GM23248 (cell line): ENCODE measurements around the gene ITGA8. TPM values are rescaled to one million over a fixed set of nuclear protein-coding genes. Genes with fewer than 3 reads are reported as not detected.

ENCODE experiments used
- DNase-seq: peaks from one replicate; pipeline ENCODE4 v3.0.0-alpha.2; 2015
- H2AFZ ChIP-seq: fragments of 200-600 bp; sonication (generic); 2 replicates; pipeline ENCODE4 v1.6.1; 2016; ENCODE audit warnings: antibody characterized with exemption
- H3F3A ChIP-seq: fragments of 200-600 bp; sonication (generic); 2 replicates; pipeline ENCODE4 v1.6.1; 2016; ENCODE audit warnings: mild to moderate bottlenecking, antibody characterized with exemption, mixed run types; ENCODE audit not compliant: insufficient read depth
- H3K27ac ChIP-seq: fragments of 200-600 bp; sonication (generic); 2 replicates; pipeline ENCODE4 v1.5.1; 2016; ENCODE audit warnings: mild to moderate bottlenecking
- H3K27me3 ChIP-seq: fragments of 200-600 bp; sonication (generic); replicated peaks from 2 replicates; pipeline ENCODE4 v1.6.1; 2016; ENCODE audit warnings: mild to moderate bottlenecking; ENCODE audit not compliant: insufficient read depth
- H3K36me3 ChIP-seq: fragments of 200-600 bp; sonication (generic); 2 replicates; pipeline ENCODE4 v1.6.1; 2016; ENCODE audit warnings: low read depth, mild to moderate bottlenecking
- H3K4me1 ChIP-seq: fragments of 200-600 bp; sonication (generic); 2 replicates; pipeline ENCODE4 v1.6.1; 2016; ENCODE audit warnings: mild to moderate bottlenecking; ENCODE audit not compliant: insufficient read depth
- H3K4me2 ChIP-seq: fragments of 200-600 bp; sonication (generic); one replicate; pipeline ENCODE4 v1.6.1; 2016; ENCODE audit warnings: mild to moderate bottlenecking; ENCODE audit not compliant: unreplicated experiment
- H3K4me3 ChIP-seq: fragments of 200-600 bp; sonication (generic); 2 replicates; pipeline ENCODE4 v1.5.1; 2016; ENCODE audit warnings: mild to moderate bottlenecking
- H3K79me2 ChIP-seq: fragments of 200-600 bp; sonication (generic); 2 replicates; pipeline ENCODE4 v1.6.1; 2016; ENCODE audit warnings: mild to moderate bottlenecking; ENCODE audit not compliant: insufficient read depth
- H3K9ac ChIP-seq: fragments of 200-600 bp; sonication (generic); 2 replicates; pipeline ENCODE4 v1.6.1; 2016; ENCODE audit warnings: mild to moderate bottlenecking
- H3K9me2 ChIP-seq: fragments of 200-600 bp; sonication (generic); 2 replicates; pipeline ENCODE4 v1.6.1; 2016; ENCODE audit warnings: mixed run types, mild to moderate bottlenecking, moderate library complexity; ENCODE audit not compliant: insufficient read depth
- H3K9me3 ChIP-seq: fragments of 200-600 bp; sonication (generic); one replicate; pipeline ENCODE4 v1.6.1; 2017; ENCODE audit warnings: low read depth
- H4K20me1 ChIP-seq: fragments of 200-600 bp; sonication (generic); 2 replicates; pipeline ENCODE4 v1.6.0; 2016; ENCODE audit not compliant: insufficient read depth
- EZH2 ChIP-seq: fragments of 200-600 bp; sonication (generic); IDR thresholded peaks from 2 replicates; pipeline ENCODE4 v1.6.1; 2018; ENCODE audit warnings: antibody characterized with exemption, mild to moderate bottlenecking; ENCODE audit not compliant: insufficient read depth, poor library complexity, severe bottlenecking
- EZH2phosphoT487 ChIP-seq: fragments of 200-600 bp; sonication (generic); IDR thresholded peaks from 2 replicates; pipeline ENCODE4 v1.6.1; 2018; ENCODE audit warnings: antibody characterized with exemption, moderate library complexity, mild to moderate bottlenecking, low read depth; ENCODE audit not compliant: insufficient read depth
- WGBS, 2 experiments: methylation state at CpG; one replicate each; pipeline ENCODE4 v1.1.6; 2015 to 2017; ENCODE audit warnings: low lambda C conversion rate in 2 of 2, low coverage in 1 of 2; ENCODE audit errors: missing lambda C conversion rate in 2 of 2; 5-methylcytosine and 5-hydroxymethylcytosine counted together
- in situ Hi-C: fragments of 300-500 bp; cut with MboI; formaldehyde crosslinking; loops from 2 replicates; pipeline ENCODE4 v1.15.0; 2020
- polyA plus RNA-seq: library from polyadenylated mRNA; unstranded; fragments of >200 nt; fragmentation: Nextera tagmentation; extraction: Ambion mirVana; gene quantifications from 2 replicates; pipeline ENCODE4 v1.2.1, GENCODE V29; 2016
- total RNA-seq: library from RNA; depleted of rRNA; stranded (reverse); fragments of >200 nt; shearing (Covaris generic); gene quantifications from 2 replicates; pipeline ENCODE4 v1.2.3, GENCODE V29; 2014

Gene ITGA8
- total and polyA plus RNA-seq, 2 experiments from 2014 or later, result 0.32 TPM; not detected in 1

DNA sequence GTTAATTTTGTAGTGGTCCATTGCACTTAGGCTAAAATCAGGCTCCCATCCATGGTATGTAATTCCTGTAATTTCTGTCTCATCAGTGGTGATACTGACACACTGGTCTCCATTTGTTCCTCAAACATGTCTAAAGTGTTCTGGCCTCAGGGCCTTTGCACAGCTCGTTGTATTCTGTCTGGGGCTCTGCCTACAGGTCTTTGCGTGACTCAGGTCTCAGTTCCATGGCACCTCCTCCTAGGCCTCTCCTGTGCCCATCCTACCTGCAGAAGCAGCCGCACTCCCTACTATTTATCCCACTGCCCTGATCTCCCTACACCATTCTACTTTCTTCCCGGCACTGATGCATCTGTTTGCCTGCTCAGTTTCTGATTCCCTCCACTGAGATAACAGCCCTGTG is 173.8 kb downstream of the ITGA8 start:
- H4K20me1 ChIP-seq, result no peaks in the 10 kb centered on the region
- no peak overlapping the region for H3K4me2 ChIP-seq
- no peak for TF ChIP-seq EZH2phosphoT487
- TF ChIP-seq EZH2, result no peak
- H3K27ac ChIP-seq, result no peak overlapping the region
- no peaks in the 10 kb centered on the region for H3K9me3 ChIP-seq
- H3F3A ChIP-seq, result no peaks in the 10 kb centered on the region
- no peak for DNase-seq
- H3K27me3 ChIP-seq, result no peaks in the 10 kb centered on the region
- WGBS, 2 experiments, result 77 to 83% methylated on average over 4 of the region's 4 CpGs
- H3K9me2 ChIP-seq, result no peaks in the 10 kb centered on the region
- no peaks in the 10 kb centered on the region for H3K36me3 ChIP-seq
- H2AFZ ChIP-seq, result no peak overlapping the region
- no peak overlapping the region for H3K4me3 ChIP-seq
- H3K9ac ChIP-seq, result no peak overlapping the region
- in situ Hi-C loops, result no loop called here
- peaks cover 16% of the 10 kb centered on the region for H3K4me1 ChIP-seq
- no peaks in the 10 kb centered on the region for H3K79me2 ChIP-seq

GRCh38 chr10:15545266-15545665 is 174.5 kb downstream of the ITGA8 start:
- Histone ChIP-seq H2AFZ (no peak overlapping the region), H4K20me1 (no peaks in the 10 kb centered on the region), H3K9ac (no peak overlapping the region), H3K4me2 (no peak overlapping the region), H3F3A (no peaks in the 10 kb centered on the region), H3K36me3 (no peaks in the 10 kb centered on the region), H3K9me3 (no peaks in the 10 kb centered on the region), H3K27me3 (no peaks in the 10 kb centered on the region), H3K27ac (no peak overlapping the region), H3K79me2 (no peaks in the 10 kb centered on the region), H3K4me1 (peaks cover 16% of the 10 kb centered on the region), H3K4me3 (no peak overlapping the region), H3K9me2 (no peaks in the 10 kb centered on the region)
- no peak for TF ChIP-seq EZH2phosphoT487
- TF ChIP-seq EZH2, result no peak
- WGBS, 2 experiments, result 88 to 95% methylated on average over 2 of the region's 2 CpGs
- DNase-seq, result no peak
- in situ Hi-C loops, result no loop called here

DNA sequence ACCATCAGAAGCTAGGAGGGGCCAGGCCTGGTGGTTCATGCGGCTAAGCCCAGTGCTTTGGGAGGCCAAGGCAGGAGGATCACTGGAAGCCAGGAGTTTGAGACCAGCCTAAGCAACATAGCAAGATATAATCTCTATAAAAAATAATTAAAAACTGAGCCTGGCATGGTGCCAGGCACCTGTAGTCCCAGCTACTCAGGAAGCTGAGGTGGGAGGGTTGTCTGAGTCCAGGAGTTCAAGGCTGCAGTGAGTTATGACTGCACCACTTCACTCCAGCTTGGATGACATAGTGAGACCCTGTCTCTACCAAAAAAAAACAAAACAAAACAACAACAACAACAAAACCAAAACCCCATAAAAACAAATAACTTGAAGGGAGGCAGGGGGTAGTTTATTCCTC is 175.7 kb downstream of the ITGA8 start:
- H3K4me2 ChIP-seq, result no peak overlapping the region
- H3K79me2 ChIP-seq, result no peaks in the 10 kb centered on the region
- H3K27me3 ChIP-seq, result no peaks in the 10 kb centered on the region
- no peaks in the 10 kb centered on the region for H3K36me3 ChIP-seq
- in situ Hi-C loops, result no loop called here
- no peak overlapping the region for H2AFZ ChIP-seq
- H3K4me1 ChIP-seq, result peaks cover 26% of the 10 kb centered on the region
- H4K20me1 ChIP-seq, result no peaks in the 10 kb centered on the region
- no peak overlapping the region for H3K9ac ChIP-seq
- H3K9me3 ChIP-seq, result no peaks in the 10 kb centered on the region
- H3K9me2 ChIP-seq, result no peaks in the 10 kb centered on the region
- no peaks in the 10 kb centered on the region for H3F3A ChIP-seq
- TF ChIP-seq EZH2phosphoT487 (no peak), EZH2 (no peak)
- H3K4me3 ChIP-seq, result no peak overlapping the region
- no peak for DNase-seq
- 50 to 57% methylated on average over 1 of the region's 1 CpG for WGBS, 2 experiments
- H3K27ac ChIP-seq, result no peak overlapping the region

GRCh38 chr10:15542817-15543216 is 176.9 kb downstream of the ITGA8 start:
- Histone ChIP-seq H2AFZ (no peak overlapping the region), H3K4me3 (no peak overlapping the region), H3K27me3 (no peaks in the 10 kb centered on the region), H3K36me3 (no peaks in the 10 kb centered on the region), H3K4me2 (no peak overlapping the region), H3K9me3 (no peaks in the 10 kb centered on the region), H3K4me1 (peaks cover 26% of the 10 kb centered on the region), H3K27ac (no peak overlapping the region), H3K79me2 (no peaks in the 10 kb centered on the region), H3K9ac (no peak overlapping the region), H3K9me2 (no peaks in the 10 kb centered on the region), H4K20me1 (no peaks in the 10 kb centered on the region), H3F3A (no peaks in the 10 kb centered on the region)
- WGBS, 2 experiments, result 89% methylated on average over 3 of the region's 3 CpGs
- peak; percentile 11 for DNase-seq
- TF ChIP-seq EZH2, result no peak
- no peak for TF ChIP-seq EZH2phosphoT487
- in situ Hi-C loops, result no loop called here

DNA sequence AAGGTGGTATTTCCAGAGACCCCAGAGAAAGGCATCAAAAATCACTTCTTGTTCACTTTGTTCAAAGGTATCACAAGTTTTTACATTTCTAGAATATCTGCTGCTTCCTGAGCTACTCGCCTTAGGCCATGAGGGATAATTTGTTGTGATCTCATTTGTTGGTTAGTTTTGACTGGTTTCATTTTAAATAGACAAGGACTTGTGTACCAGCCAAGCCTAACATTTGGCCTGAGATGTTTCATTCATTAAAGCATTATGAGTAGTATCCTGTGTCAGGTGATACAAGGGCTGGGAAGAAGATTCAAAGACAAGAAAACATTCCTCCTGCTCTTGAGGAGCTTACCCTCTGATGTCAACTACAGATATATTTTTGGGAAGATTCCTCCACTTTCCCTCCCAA is 178.3 kb downstream of the ITGA8 start:
- 69 to 88% methylated on average over 1 of the region's 1 CpG for WGBS, 2 experiments
- Histone ChIP-seq H3K27ac (no peak overlapping the region), H3K4me1 (peaks cover 26% of the 10 kb centered on the region), H3K4me2 (no peak overlapping the region), H2AFZ (no peak overlapping the region), H3K9ac (no peak overlapping the region), H3K79me2 (no peaks in the 10 kb centered on the region), H3K9me3 (no peaks in the 10 kb centered on the region), H3F3A (no peaks in the 10 kb centered on the region), H3K4me3 (no peak overlapping the region), H3K27me3 (no peaks in the 10 kb centered on the region; the same call in 1 of the 2 replicates), H4K20me1 (no peaks in the 10 kb centered on the region), H3K9me2 (no peaks in the 10 kb centered on the region), H3K36me3 (no peaks in the 10 kb centered on the region)
- DNase-seq, result peak; percentile 36
- in situ Hi-C loops, result no loop called here
- TF ChIP-seq EZH2phosphoT487 (no peak), EZH2 (no peak)
